ENCODE results near the gene SERPINA9.

DNA sequence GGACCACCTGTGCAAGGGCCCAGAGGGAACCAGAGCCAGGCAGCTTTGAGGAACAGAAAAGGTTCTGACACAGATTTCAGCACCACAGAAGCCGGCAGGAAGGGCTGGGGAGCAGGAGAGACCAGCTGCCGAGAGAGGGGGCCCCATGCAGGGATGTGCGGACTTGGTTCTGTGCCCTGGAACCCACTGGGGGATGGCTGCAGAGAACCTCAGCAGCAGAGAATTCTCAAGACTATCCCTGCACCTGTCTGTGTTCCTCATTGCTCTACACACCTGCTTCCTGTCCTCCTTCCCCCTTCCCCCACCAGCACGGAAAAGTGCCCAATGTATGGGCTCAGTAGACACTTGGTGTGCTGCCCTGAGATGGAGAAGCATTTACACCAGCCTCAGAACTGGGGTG, 3.2 kb downstream of the SERPINA9 start:
- TF ChIP-seq POLR2A (IDR thresholded peaks at IDR 0.05; ENCODE audit: control extremely low read depth in 1 of 2, low read depth in 2 of 2, low read length in 2 of 2) (no peak), MAFK (IDR thresholded peaks at IDR 0.05; ENCODE audit: low read depth, low read length) (no peak), EGR1 (IDR thresholded peaks at IDR 0.05; ENCODE audit: borderline replicate concordance, low read depth, low read length) (no peak), POLR2AphosphoS5 (IDR thresholded peaks at IDR 0.05; ENCODE audit: low read depth, low read length) (no peak), CHD2 (IDR thresholded peaks at IDR 0.05; ENCODE audit: low read length) (no peak), EZH2 (IDR thresholded peaks at IDR 0.05; ENCODE audit: low read depth, low read length, severe bottlenecking) (no peak), CTCF (IDR thresholded peaks at IDR 0.05; ENCODE audit: control extremely low read depth in 1 of 3, insufficient read depth in 1 of 3, low read depth in 1 of 3, low read length in 3 of 3) (no peak), KDM1A (IDR thresholded peaks at IDR 0.05; ENCODE audit: borderline replicate concordance, low read length) (no peak), SIN3A (conservative IDR thresholded peaks at IDR 0.05 in 1 of 2, IDR thresholded peaks at IDR 0.05 in 1 of 2; ENCODE audit: low read depth in 1 of 2, low read length in 2 of 2) (no peak), SP1 (IDR thresholded peaks at IDR 0.05; ENCODE audit: low read depth, low read length) (no peak), EP300 (IDR thresholded peaks at IDR 0.05; ENCODE audit: borderline replicate concordance in 1 of 2, low read depth in 2 of 2, low read length in 2 of 2) (no peak)
- TF ChIP-seq, protein P1, sequence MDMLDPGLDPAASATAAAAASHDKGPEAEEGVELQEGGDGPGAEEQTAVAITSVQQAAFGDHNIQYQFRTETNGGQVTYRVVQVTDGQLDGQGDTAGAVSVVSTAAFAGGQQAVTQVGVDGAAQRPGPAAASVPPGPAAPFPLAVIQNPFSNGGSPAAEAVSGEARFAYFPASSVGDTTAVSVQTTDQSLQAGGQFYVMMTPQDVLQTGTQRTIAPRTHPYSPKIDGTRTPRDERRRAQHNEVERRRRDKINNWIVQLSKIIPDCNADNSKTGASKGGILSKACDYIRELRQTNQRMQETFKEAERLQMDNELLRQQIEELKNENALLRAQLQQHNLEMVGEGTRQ (IDR thresholded peaks at IDR 0.05; ENCODE audit: low read length): no peak

Data from H1 (cell line).